ENCODE measurements around the gene RLN1.

The RLN1 gene

GRCh38 chr9:5286262-5286661, 53.4 kb downstream of the RLN1 start:
- H3K36me3 ChIP-seq (ENCODE audit: control insufficient read depth in 2 of 2, insufficient read depth in 2 of 2, low read length in 2 of 2): no peaks in the 10 kb centered on the region
- H3K9me3 ChIP-seq (ENCODE audit: control insufficient read depth in 2 of 2, low read length in 2 of 2): no peaks in the 10 kb centered on the region
- H3K4me1 ChIP-seq (ENCODE audit: control insufficient read depth in 2 of 2, insufficient read depth in 2 of 2, low read length in 2 of 2): no peaks in the 10 kb centered on the region
- no peak overlapping the region for H3K27ac ChIP-seq (ENCODE audit: low read depth in 2 of 2, low read length in 2 of 2)
- H3K27me3 ChIP-seq (ENCODE audit: control insufficient read depth in 2 of 2, insufficient read depth in 2 of 2, low read length in 2 of 2): no peaks in the 10 kb centered on the region
- no peak overlapping the region for H3K4me3 ChIP-seq (ENCODE audit: low read length in 2 of 2)
- no peak overlapping the region for H3K9ac ChIP-seq (ENCODE audit: low read depth in 1 of 2, low read length in 2 of 2)
